Urothelium cell line (cell line): ENCODE data around the gene NPSR1.

Source experiments
- DNase-seq: peaks from one replicate; pipeline ENCODE4 v3.0.0; 2011; ENCODE audit warnings: low spot score, mixed read lengths
- FAIRE-seq: peaks from 2 replicates; lab custom pipeline; 2011; peaks lifted over from hg19 to GRCh38; lab: Jason Lieb, UNC

NPSR1 gene

GRCh38 chr7:34830390-34830789 is 172.4 kb downstream of the NPSR1 start:
- DNase-seq (no peak), FAIRE-seq (no peak)

GRCh38 chr7:34831436-34831835 is 173.4 kb downstream of the NPSR1 start:
- DNase-seq (no peak), FAIRE-seq (no peak)

GRCh38 chr7:34832020-34832419 is 174.0 kb downstream of the NPSR1 start:
- DNase-seq = no peak
- FAIRE-seq = peak; percentile 9

GRCh38 chr7:34835901-34836600 is 178.0 kb downstream of the NPSR1 start:
- no peak for DNase-seq
- no peak for FAIRE-seq

- DNase-seq = no peak
- no peak for FAIRE-seq
These were observed 179.3 kb downstream of the NPSR1 start for GRCh38 chr7:34837316-34837715.

GRCh38 chr7:34837801-34838201 is 179.8 kb downstream of the NPSR1 start:
- FAIRE-seq = peak; percentile 88
- peak; percentile 37 for DNase-seq

- FAIRE-seq (no peak), DNase-seq (peak; percentile 41)
These were observed 180.3 kb downstream of the NPSR1 start for GRCh38 chr7:34838329-34838728.

GRCh38 chr7:34839645-34840044 is 181.6 kb downstream of the NPSR1 start:
- DNase-seq (no peak), FAIRE-seq (no peak)

- no peak for DNase-seq
- FAIRE-seq = no peak
These were observed 182.3 kb downstream of the NPSR1 start for GRCh38 chr7:34840176-34840785.

- DNase-seq (no peak), FAIRE-seq (no peak)
These were observed 183.3 kb downstream of the NPSR1 start for GRCh38 chr7:34841326-34841725.

- FAIRE-seq (no peak), DNase-seq (no peak)
These were observed 184.8 kb downstream of the NPSR1 start for GRCh38 chr7:34842782-34843181.

GRCh38 chr7:34844406-34844805 is 186.4 kb downstream of the NPSR1 start:
- FAIRE-seq = no peak
- DNase-seq = no peak

- DNase-seq (no peak), FAIRE-seq (peak; percentile 87)
These were observed 187.1 kb downstream of the NPSR1 start for GRCh38 chr7:34844936-34845665.

- peak; percentile 73 for DNase-seq
These were observed 187.8 kb downstream of the NPSR1 start for GRCh38 chr7:34845666-34846361.

GRCh38 chr7:34846976-34847375 is 189.0 kb downstream of the NPSR1 start:
- DNase-seq (no peak), FAIRE-seq (no peak)

More at GRCh38 chr7:34845666-34846361, 187.8 kb downstream of the NPSR1 start:
- FAIRE-seq = peak; percentile 52

GRCh38 chr7:34848670-34849069 is 190.7 kb downstream of the NPSR1 start:
- FAIRE-seq (no peak), DNase-seq (no peak)

- DNase-seq (peak; percentile 38), FAIRE-seq (no peak)
These were observed 191.3 kb downstream of the NPSR1 start for GRCh38 chr7:34849163-34849960.

GRCh38 chr7:34849986-34850385 is 192.0 kb downstream of the NPSR1 start:
- DNase-seq (no peak), FAIRE-seq (no peak)

- DNase-seq (no peak), FAIRE-seq (no peak)
These were observed 192.7 kb downstream of the NPSR1 start for GRCh38 chr7:34850681-34851080.

- DNase-seq (no peak), FAIRE-seq (no peak)
These were observed 193.4 kb downstream of the NPSR1 start for GRCh38 chr7:34851431-34851830.
